Measurements from ENCODE around the gene MLF1.

The MLF1 gene

DNA sequence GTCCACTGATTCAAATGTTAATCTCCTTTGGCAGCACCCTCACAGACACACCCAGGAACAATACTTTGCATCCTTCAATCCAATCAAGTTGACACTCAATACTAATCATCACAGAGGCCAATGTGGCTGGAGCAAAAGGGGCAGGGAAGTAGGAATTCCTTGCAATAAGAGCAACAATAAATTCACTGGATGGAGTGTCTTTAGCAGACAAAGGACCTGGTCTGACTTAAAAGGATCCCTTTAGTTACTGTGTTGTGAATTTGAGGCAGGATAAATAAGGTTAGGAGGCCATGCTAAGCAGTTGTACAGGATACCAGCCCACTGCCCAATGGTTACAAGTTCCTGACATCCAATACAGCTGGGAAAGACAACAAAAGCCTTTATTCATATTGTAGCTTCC, 61.0 kb downstream of the MLF1 start:
- DNase-seq (ENCODE audit: low read depth), result no peak
- TF ChIP-seq, protein P1, sequence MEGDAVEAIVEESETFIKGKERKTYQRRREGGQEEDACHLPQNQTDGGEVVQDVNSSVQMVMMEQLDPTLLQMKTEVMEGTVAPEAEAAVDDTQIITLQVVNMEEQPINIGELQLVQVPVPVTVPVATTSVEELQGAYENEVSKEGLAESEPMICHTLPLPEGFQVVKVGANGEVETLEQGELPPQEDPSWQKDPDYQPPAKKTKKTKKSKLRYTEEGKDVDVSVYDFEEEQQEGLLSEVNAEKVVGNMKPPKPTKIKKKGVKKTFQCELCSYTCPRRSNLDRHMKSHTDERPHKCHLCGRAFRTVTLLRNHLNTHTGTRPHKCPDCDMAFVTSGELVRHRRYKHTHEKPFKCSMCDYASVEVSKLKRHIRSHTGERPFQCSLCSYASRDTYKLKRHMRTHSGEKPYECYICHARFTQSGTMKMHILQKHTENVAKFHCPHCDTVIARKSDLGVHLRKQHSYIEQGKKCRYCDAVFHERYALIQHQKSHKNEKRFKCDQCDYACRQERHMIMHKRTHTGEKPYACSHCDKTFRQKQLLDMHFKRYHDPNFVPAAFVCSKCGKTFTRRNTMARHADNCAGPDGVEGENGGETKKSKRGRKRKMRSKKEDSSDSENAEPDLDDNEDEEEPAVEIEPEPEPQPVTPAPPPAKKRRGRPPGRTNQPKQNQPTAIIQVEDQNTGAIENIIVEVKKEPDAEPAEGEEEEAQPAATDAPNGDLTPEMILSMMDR (IDR thresholded peaks at IDR 0.05; ENCODE audit: low read depth, low read length, missing control alignments), result no peak
- H3K4me3 ChIP-seq (ENCODE audit: low read depth, low read length), result no peak overlapping the region

DNA sequence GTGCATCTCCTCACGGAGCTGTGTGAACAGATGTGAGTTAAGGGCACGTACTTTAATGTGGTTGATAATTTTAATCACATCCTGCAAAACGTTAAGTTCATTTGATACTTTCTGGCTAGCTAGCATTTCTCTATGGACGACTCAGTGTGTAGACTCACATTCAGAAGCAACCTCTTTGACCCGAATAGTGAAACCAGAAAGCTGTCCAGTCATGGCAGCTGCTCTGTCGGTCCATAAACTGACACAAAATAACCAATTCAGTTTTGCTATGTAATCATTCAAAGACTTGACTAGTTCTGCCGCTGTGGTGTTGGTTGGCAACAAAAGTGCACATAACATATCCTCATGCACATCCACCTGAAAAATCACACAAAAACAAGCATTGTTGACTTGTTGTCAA, 69.7 kb downstream of the MLF1 start:
- DNase-seq (ENCODE audit: low read depth), result no peak
- H3K4me3 ChIP-seq (ENCODE audit: low read depth, low read length), result no peak overlapping the region
- TF ChIP-seq, protein P1 (IDR thresholded peaks at IDR 0.05; ENCODE audit: low read depth, low read length, missing control alignments), result no peak

DNA sequence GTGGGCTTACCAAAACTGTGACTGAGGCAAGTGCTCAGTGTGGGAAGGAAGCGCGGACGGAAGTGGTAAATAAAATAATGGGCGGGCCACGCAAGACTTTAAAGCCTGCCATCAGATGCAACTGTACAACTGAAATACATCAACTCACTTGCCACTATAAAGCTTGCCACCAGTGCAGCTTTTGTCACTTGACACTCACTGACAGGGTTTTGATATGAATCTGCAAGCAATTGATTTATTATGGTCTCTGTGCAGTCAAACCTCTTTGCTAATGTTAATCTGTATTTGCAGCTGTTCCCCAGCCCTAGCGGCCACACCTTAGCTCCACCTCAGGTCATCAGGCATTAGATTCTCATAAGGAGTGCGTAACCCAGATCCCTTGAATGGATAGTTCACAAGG, 71.0 kb downstream of the MLF1 start:
- DNase-seq (ENCODE audit: low read depth), result no peak
- H3K4me3 ChIP-seq (ENCODE audit: low read depth, low read length), result no peak overlapping the region
- TF ChIP-seq, protein P1 (IDR thresholded peaks at IDR 0.05; ENCODE audit: low read depth, low read length, missing control alignments), result no peak

DNA sequence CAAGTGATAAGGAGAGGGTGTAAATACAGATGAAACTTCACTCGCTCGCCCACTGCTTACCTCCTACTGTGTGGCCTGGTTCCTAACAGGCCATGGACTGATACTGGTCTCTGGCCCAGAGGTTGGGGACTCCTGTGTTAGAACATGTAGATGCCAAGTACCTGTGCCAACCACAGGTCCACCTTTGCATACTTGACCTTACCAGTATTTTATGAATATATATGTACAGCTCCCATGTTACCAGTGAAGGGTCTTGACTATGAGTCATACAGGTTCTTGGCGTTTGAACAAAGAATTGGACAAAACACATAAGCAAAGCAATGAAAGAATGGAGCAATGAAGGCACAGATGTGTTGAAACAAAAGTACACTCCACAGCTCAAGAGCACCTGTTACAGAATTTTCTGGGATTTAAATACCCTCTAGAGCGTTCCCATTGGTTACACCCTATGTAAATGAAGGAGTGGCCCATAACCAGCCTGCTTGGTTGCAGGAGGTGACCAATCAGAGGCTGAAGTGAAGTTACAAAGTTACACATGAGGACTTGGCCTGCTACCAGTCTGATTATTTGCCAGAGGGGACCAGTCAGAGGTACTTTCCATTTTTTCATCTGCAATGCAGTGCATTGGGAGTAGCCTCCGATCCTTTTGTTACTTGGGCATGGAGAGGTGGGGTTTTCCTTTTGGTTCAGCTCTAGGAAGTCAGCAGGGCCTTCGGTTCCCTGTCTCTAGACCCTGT, 71.6 kb downstream of the MLF1 start:
- TF ChIP-seq, protein P1 (IDR thresholded peaks at IDR 0.05; ENCODE audit: low read depth, low read length, missing control alignments), result no peak

DNA sequence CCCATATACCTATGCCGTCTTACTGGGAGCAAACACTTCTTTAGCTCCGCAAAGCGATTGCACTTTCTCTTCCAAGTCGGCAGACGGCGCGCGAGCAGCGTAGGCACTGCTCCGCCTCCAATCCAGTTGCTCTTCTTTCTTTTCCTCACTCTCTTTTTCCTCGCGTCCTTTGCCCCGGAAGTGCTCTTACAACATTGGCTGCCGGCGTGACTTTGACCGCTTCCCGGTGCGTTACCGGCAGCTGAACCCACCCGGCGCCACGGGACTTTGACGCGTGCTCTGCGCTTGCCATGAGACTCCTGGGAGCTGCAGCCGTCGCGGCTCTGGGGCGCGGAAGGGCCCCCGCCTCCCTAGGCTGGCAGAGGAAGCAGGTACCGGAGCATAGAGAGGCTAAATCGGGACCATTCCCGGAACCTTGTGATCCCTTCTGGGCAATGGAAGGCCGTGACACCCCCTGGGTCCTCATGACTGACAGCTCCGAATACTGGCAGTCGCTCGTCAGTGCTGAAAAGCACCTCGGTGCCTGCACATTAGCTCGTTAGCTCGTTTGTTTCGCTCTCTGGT, 73.4 kb downstream of the MLF1 start, which contains the start of gene GFM1:
Gene GFM1 (plus strand): TSS at position 183 of the 564 bp plus-strand sequence. CDS start 108 bp downstream, at position 291.
- peak; percentile 87 for DNase-seq (ENCODE audit: low read depth)
- H3K4me3 ChIP-seq (ENCODE audit: low read depth, low read length), result peak within 1 kb of the TSS; percentile 95
- TF ChIP-seq, protein P1 (IDR thresholded peaks at IDR 0.05; ENCODE audit: low read depth, low read length, missing control alignments), result peak; percentile 99

More for the DNA sequence above, 71.6 kb downstream of the MLF1 start:
- DNase-seq (ENCODE audit: low read depth), result no peak
- no peak overlapping the region for H3K4me3 ChIP-seq (ENCODE audit: low read depth, low read length)

DNA sequence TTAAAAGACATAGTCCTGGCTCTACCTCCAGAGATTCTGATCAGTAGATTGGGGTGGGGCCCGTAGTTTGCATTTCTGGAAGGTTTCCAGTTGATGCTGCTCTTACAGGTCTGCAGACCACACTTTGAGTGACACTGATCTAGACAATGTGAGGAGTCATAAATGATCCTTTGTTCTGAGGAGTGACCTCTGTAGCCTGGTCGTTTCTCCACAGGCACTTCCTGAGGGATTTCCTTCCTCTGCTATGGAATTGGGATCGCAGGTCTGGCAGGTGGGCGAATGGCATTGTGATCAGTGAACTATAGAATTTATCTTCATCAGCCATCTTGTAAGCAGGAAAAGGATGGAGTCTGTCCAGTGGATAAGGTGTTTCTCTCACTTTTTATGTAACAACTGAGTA, 78.8 kb downstream of the MLF1 start:
- H3K4me3 ChIP-seq (ENCODE audit: low read depth, low read length), result no peak overlapping the region
- DNase-seq (ENCODE audit: low read depth), result no peak
- TF ChIP-seq, protein P1 (IDR thresholded peaks at IDR 0.05; ENCODE audit: low read depth, low read length, missing control alignments), result no peak
